Suppressor macrophage treated with lipopolysaccharide for 4 hours (primary cell): ENCODE data around the gene ZFP57.

Source experiments
- DNase-seq: peaks from one replicate; pipeline ENCODE4 v3.0.0-alpha.2; 2020

Gene ZFP57

DNA sequence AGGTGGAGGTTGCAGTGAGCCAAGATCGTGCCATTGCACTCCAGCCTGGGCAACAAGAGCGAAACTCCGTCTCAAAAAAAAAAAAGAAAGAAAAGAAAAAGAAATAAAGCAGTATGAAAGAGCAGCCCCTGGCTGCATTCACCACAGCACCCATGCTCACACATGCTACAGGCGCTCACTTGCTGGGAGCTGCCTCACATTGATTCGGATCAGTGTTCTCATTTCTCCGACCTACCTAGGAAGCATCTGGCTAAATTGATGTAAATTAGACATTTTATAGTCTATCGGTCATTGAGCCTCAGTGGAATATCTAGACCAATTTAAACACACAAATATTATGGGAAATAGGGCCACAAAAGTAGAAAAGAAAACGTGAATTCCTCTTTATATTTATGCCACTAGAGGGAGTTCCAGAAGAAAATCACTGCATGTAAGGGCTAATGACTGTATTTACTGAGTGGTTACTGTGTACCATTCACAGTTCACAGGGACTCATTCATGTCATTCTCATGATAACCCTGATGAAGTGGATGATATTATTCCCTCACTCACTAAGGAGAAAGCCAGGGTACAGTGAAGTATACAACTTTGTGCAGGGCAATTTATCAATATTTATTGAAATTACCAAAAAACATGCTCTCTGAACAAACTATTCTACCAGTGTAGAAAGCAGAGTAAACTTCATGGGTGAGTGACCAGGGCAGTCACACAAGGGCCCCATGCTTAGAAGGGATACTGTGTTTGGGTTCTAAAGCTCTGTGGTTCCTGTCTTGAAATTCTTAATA lies 29.3 kb downstream of the ZFP57 start:
- DNase-seq: peak; percentile 45

DNA sequence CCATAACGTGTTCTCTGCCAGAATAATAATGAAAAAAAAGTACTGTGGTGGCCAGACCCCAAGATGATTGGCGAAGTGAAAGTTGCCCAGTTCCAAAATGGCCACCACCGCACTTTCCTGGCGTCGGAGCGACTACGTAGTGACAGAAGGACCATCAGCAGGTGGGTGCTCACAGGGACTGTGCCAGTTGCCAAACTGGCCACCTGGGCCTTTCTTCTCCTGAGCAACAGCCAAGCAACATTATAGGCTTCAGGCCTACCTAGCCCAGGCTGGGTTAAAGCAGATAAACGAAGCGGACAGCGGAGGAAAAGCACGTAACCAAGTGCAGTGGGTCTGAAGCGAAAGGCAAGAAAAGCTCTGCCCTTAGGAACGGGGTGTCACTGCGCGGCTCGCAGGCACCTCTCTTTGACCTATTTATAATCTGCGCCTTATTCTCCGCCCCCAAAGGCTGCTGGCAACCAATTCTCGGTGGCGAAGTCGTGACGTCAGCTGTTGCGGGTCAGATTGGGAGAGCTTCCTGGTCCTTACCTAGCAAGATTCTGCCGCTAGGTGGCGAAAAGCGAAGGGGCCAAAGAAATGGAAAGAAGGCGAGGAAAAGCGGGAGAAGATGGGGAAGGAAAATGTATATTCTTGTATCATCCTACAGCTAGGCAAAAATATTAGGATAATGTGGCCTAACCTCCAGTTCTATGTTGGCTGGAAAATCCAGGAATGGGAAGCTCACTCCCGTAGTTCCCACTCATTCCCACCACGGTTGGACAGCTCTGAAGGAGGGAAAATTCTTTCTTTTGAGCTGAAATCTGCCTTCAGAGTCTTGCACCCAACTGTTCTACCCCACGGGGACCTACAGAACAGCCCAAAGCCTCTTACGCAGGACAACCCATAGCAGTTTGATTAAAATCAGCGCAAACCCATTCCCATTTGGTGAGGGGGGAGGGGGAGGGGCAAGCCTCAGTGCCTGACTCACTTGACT lies 31.0 kb downstream of the ZFP57 start:
- peak; percentile 99 for DNase-seq

DNA sequence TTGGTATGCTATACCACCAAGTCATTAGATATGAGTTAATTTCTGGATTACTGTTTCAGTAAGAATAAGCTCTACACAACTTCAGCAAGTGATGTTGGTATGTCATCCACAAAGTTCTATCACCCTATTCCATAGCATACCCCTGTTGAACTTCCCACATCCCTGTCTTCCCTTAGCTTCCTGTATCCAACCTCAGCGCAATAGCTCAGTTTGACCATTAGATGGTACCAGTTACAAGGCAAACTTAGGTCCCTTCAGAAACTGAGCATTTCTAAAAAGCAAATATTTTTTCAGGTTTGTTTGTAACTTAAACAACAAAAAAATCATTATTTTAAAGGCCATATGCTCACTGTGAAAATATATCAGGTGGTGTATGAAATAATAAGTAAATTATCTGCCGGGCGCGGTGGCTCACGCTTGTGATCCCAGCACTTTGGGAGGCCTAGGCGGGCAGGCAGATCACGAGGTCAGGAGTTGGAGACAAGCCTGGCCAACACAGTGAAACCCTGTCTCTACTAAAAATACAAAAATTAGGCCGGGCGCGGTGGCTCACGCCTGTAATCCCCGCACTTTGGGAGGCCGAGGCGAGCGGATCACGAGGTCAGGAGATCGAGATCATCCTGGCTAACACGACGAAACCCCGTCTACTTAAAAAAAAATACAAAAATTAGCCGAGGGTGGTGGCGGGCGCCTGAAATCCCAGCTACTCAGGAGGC lies 32.9 kb downstream of the ZFP57 start:
- DNase-seq: peak; percentile 60

DNA sequence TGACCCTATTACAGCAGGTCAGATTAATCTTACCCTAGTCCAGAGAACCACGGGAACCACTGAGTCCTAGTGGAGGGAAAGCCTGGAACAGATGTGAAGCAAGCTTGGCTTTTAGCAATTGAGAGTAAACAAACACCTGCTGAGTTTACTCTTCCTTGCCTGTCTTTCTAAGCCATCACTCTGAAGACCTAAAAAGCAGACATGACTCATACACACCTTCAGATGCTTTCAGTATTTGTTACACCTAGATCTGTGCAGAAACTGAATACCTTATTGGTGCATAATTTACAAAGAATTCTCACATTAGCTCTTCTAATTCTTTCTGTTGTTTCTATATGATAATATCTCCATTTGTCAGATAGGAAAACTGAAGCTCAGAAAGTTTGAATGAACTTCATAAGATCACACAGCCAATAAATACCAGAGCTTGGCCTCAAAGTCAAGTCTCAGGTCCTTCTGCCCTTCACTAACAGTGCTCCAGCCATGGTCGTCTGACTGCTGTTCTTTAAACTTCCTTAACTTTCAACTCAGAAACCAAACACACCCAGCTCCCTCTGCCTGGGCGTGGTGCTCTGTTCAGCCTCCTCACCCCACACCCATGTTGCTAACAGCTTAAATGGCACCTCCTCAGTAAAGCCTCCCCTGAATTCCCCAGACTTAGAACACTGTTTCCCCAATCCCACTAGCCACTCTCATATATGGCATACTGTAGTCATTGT lies 39.4 kb downstream of the ZFP57 start:
- peak; percentile 27 for DNase-seq

DNA sequence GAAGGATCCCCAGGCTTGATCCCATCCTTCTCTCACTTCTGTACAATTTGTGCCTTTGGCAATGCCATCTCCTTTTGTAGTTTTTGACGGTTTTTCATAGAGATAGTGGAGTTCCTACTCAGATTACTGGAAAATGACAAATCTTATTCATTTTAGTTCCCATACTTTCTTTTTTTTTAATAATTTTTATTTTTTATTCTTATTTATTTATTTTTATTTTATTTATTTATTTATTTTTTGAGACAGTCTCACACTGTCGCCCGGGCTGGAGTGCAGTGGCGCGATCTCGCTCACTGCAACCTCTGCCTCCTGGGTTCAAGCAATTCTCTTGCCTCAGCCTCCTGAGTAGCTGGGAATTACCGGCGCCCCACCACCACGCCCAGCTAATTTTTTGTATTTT lies 43.7 kb downstream of the ZFP57 start:
- DNase-seq: no peak

DNA sequence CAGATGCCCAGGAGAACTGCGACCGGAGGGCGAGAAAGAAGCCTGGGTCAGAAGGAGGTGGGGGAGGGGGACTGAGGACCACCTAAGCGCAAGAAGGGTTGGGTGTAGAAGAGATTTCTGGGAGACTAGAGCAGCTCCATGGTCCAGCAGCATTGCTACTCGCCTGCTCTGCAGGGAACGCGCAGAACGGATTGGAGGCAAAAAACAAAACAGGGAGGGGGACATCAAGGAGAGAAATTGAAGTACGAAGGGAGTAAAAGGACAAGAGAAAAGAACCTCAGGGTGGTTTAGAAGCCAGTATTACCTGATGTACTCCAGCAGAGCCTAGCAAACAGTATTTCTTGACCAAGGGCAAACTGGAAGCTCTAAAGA lies 47.4 kb downstream of the ZFP57 start:
- DNase-seq: no peak

DNA sequence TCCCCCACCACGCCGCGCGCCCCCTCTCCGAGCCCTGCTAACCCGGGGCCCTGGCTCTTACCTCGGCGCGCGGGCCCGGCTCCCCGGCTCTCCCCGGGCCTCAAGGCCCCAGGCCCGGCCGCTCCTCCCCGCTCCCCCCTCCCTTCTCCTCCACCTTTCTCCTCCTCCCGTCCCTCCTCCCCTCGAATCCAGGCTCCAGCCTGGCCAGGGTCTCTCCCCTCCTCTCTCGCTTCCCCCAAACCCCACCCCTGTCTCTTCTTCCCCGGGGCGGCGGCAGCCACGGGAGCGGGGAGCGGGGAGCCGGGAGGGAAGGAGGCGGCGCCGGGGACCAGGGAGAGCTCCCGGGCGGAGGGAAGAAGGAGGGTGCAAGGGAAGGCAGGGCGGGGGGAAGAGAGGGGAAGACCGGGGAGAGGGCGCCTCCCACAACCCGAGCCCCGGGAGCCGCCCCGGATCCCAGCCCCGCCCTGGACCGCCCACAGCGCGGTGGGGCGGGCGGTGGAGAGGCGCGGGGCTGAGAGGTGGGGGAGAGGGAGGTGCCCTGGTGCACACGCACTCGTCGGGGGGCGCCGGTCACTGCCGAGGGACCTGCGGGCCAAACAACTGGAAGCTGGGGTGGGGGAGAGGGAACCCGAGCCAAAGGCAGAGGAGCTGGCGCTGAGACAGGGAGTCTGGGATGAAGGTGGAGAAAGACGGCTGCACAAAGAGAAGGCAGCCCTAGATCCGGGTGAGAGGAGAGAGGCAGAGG lies 48.0 kb downstream of the ZFP57 start, which contains the start of gene GABBR1:
GABBR1 (minus strand) TSS at position 395 of the 745 bp plus-strand sequence. CDS start 798 bp downstream, outside the sequence.
- peak; percentile 80 for DNase-seq

DNA sequence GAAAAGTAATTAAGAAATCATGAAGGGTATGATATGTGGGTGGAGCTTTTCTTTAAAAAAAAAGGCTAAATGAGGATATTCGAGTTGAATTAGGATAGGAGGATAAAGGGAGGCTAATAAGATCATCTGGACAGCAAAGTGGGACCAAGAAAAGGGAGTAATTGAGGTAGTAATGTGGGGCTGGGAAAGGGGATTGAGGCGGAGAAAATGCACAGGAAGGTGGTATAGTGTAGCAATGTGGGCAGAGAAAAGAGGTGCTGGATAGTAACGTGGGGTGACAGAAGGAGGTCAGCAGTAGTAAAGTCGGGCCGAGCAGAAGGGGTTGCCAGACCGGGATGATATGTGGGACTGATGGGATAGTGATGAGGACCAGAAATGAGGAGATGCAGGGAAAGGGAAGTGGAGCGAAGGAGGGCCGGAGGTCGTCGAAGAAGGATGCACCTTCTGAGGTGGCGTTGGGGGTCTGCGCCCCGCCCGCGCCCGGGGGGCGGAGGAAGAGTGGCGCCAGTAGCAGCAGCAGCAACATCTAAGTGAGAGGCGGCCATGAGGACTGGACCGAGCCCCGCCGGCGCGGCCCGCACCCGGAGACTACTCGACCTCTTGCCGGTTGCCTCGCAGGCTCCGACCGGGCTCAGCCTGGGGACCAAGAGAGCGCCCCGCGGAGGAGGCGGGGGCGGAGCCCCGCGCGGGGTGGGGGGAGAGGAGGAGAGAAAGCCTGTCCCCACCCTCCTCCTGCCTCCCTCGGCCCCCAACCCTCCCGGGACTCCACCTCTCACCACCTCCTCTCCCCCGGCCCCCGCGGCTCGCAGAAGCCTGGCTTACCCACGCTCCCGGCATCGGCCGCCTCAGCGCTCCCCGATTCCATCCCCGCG lies 48.9 kb downstream of the ZFP57 start:
- DNase-seq: no peak

DNA sequence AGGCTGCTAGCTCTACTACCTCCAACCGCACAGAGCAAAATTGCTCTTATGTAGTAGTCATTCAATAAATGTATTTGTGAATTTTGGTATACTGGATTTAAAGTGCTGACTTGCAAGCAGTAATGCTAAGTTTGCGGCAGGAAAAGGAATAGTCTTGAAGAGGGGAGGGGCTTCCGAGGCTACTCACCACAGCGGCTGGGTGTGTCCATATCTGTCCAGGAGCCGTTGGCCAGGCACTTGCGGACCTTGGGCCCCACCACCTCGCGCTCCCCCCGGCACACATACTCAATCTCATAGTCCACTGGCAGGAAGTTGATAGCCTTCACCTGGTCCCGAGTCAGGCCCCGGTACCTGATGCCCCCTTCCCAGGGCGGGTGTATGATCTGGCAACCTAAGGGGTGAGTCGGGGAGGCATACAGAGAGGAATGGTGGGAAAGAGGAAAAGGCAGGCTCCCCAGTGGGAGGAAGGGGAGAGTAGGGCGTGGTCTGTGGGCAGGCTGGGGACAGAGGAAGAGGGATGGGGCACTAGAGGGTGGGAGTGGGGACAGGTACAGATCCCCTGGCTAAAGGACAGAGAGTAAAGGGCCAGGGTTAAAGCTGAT lies 49.6 kb downstream of the ZFP57 start:
- DNase-seq: no peak

DNA sequence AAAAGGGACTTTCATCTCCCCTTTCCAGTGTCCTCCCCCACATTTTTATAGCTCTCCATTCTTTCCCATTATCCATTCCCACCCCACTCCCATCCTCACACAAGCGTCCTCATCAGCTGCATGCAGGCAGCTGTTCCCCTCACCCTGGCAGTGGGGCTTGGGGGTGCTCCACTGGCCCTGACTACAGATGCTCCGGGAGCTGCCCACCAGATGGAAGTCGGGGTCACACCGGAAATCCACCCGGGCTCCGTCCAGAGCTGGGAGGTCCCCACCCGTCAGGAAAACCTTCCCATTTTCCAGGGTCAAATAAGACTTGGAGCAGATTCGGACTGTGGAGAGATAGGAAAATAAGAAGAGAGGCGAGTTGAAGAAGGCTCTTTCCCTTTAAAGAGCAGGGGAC lies 50.6 kb downstream of the ZFP57 start:
- DNase-seq: no peak

DNA sequence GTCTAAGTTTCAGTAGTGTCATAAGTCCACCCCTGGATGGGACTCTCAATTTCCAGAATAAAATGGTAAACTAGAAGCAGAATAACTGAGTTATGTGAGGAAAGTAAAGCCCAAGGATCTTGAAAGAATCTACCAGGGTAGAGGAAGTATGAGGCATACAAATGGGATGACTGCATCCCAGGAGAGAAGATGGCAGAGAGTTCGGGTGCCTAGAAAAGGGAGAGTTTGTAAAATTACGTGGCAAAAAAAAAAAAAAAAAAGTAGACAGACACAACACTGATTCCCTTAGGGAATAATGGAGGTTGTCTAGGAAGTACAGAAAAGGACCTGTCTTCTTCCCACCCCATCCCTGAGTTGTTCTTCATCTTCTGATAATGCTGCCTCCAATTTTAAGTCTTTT lies 51.4 kb downstream of the ZFP57 start:
- DNase-seq: no peak

DNA sequence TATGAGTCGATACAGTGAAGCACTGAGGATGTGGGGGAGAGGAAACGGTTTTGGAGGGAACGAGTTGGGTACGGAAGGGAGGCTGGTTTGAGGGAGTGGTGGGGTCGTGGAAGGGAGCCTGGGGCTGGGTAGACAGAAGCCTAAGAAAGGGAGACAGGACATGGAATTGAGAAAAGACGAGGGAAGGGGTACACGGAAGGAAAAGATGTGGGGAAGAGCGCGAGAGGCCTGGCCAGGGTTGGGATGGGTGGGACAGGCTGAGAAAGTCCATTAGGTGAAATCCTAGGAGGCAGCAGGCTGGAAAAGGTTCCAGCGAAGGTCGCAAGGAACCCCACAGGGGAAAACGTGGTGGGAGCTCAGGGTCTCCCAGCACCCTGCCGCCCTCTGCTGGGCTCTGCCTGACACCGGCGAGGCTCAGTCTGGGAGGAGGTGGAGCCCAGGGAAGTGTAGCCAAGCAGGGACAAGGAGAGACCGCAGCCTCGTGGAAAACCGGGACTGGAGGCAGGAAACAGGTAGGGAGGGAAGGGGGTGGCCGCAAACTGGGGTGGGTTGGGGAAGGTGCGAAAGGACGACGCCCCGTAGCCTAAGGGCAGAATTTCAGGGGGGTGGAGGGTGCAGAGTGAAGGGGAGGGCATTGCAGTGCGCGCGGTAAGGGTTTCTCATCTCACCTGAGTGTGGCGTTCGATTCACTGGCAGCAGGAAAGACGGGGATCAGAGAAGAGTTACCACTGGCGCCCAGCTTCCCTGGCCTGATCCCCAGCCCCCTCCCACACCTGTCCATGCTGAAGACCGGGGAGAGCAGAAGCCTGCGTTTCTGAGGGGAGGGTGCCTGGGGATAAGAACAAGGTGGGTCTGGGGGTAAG lies 52.3 kb downstream of the ZFP57 start:
- peak; percentile 53 for DNase-seq

DNA sequence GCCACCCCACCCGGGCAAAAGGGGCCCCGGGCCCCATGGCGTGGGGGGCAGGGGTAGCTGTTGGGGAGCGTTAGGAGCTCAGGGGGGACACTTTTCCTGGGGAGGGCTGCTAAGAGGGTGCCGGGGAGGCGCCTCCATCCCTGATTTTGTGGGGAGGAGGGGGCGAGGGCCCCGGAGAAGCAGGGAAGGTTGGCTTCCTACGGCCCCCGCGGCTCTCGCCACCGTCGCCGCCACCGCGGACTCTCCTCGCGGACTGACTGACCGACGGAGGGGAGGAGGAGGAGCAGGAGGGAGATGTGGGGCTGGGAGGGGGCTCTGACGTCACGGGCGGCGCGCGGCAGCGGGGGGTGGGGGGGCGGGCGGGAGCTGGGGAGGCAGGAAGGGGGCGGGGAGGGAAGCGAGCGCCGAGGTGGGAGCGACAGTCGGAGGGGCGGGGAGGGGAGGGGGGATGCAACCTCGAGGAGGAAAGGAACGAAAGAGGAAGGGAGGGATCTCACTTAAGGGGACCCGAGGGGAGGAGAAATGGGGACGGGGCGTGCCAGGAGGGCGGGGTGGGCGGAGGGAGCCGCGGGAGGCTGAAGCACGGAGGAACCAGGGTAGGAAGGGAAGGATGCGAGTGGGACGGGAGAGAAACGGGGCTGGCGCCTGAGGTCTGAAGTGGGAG lies 53.1 kb downstream of the ZFP57 start:
- peak; percentile 42 for DNase-seq

DNA sequence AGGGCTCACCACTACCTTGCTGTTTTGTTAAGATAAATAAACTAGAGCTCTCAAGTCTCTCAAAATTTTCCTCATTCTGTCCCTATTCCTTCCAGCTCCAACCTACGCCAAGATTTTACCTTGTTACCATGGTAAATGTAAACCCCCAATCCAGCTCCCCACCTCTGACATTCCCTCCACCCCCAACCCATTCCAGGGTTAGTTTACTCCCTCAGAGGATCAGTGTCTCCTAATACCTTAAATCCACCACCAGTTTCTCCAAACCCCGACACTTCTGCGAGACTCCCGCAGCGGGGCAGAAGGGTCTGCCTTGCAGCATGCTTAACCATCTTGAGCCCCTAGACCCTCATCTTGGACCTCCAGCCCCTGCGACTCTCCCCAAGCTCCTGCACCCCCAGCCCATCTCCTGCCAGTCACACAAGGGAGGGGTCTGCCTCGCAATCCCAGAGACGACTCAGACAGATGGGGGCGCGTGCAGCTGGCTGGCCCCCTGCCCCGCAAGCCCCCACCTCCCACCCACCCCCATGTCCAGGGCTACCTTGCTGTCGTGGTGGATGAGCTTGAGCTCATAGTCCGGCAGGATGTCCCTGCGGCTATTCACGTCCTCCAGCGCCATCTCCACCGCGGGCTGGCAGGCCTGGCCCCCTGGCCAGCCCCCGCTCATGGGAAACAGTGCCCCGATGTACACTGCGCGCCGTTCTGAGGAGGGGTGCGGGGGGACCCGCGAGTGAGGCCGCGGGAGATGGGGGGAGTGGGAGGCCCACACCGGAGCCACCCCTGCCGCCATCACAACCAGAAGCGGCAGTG lies 53.8 kb downstream of the ZFP57 start:
- DNase-seq: no peak

DNA sequence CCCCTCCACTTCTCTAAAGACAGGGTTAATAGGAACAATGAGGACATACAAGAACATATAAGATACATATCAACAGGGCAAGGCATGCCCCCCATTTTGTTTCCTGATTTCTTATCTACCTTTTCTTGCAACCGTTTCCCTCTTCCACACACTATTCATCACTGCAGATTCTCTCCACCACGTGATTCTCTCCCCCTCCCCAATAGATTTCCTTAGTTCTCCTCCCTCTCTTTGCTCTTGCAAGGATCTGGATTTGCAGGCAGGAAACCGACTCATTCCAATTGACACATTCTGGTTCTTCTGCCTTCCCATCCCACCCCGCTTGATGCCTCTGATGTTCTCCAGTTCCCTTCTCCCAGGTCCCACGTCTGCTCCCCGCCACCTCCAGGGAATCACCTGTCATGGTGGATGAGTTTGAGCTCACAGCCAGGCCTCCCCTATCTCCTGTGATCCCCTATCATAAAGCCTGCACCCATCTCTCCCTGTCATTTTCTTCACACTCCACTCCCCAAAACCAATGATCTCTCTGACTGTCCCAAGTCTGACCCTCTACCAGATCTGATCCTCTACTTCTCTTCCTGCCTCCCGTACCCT lies 55.5 kb downstream of the ZFP57 start:
- no peak for DNase-seq

DNA sequence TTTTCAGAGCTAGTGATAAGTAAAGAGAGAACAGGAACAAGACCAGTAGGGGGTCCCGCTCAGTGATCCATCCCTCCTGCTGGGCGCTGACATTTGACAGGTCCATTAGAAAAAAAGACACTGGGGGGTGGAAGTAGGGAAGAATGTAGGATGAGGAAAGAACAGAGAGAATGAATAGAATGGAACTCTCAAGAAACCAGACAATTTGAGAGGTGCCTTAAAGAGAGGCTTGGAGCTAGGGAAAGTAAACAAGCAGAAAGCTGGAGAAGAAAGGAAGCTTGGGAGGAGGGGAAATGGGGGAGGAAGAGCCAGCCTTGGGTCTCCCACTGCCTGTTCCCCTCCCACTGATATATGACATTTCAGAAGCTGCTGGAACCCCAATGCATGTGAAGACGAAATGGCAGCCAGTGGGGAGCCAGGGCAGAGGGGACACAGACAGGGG lies 56.4 kb downstream of the ZFP57 start:
- no peak for DNase-seq
